ENCODE data around the gene TCP11L2.

TCP11L2 gene

DNA sequence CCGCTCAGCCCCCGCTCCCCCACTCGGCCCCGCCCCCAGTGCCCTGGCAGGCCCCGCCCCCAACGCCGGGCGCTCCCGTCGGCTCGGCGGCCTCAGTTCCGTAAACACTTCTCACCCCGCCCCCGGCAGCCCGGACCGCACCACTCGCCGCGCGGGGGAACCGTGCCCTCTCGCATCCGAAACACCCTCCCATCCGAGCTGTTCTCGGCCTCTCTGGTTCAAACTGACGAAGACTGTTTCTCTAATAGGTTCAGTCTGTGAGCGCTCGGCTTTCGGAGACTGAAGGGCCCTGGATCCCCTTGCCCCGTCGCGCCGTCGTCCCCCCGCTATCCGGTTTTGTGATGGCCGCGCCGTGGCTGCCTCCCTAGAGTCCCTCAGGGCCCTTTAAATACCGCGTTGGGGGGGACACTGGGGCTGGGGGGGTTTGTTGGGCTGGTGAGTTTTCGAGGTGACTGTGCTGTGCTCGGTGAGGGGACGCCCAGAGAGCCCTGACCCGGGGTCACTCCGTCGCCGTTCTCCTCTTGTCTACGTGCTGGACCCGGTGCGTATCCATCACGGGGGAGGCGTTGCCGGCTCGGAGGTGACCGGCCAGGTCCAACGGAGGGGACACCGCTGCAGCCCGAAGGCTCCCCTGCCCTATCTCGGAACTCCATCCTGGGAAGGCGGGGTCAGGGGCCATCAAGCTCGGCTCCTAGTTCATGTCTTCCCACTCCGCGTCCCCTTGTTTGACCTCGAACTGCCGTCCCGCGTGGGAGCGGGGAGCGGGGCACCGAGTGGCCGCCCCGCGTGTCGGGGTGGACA is at the start of gene TCP11L2:
TSS of gene TCP11L2 (plus strand) at position 333 of the 801 bp plus-strand sequence. CDS start 8,343 bp downstream, outside the sequence.
- peak; percentile 90 for DNase-seq

DNA sequence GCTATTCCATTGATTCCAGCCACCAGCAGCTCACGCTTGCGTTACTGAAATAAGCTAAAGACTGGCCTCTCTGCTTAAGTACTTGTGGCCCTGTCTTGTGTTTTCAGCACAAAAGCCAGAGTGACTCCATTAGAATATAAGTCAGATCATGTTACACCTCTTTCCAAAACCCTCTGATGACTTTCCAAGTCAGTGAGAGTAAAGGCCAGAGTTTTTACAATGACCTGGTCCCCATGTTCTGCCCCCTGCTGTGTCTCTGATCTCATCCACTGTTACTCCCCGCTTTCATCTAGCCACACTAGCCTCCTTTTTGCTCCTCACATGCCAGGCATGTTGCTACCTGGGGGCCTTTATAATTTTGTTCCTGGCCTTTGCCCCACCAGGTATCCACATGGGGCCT is 47.8 kb upstream of the TCP11L2 start:
- DNase-seq: no peak

GRCh38 chr12:106255493-106255892 is 47.0 kb upstream of the TCP11L2 start:
- DNase-seq: no peak

GRCh38 chr12:106255952-106256351 is 46.6 kb upstream of the TCP11L2 start:
- DNase-seq: no peak

DNA sequence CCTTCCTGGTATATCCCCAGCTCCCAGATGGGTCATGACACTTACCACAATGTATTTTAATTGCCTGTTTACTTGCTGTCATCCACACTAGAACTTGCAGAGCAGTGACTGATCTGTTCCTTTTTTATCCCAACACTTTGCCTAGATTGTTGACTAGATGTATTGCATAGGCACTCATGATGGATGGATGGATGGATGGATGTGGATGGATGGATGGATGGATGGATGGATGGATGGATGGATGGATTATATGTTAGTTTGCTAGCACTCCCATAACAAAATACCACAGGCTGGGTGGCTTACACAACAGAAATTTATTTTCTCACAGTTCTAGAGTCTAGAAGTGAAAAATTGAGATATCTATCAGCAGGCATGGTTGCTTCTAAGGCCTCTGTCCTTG is 46.0 kb upstream of the TCP11L2 start:
- no peak for DNase-seq

DNA sequence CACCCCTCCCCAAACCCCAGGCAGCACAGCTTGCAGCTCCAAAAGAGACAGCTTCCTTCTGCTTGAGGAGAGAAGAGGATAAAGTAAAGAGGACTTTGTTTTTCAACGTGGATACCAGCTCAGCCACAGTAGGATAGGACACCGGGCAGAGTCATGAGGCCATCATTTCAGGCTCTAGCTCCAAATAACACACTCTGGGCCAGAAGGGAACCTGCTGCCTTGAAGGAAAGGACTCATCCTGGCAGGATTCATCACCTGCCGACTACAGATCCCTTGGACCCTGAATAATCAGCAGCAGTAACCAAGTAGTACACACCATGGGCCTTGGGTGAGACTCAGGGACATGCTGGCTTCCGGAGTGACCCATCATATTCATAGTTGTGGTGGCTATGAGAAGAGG is 44.3 kb upstream of the TCP11L2 start:
- DNase-seq: no peak

- DNase-seq: no peak
Observed at GRCh38 chr12:106258935-106259334, 43.6 kb upstream of the TCP11L2 start.

- DNase-seq: no peak
Observed at GRCh38 chr12:106265116-106265515, 37.4 kb upstream of the TCP11L2 start.

GRCh38 chr12:106267535-106267934 is 35.0 kb upstream of the TCP11L2 start:
- no peak for DNase-seq

- no peak for DNase-seq
Observed at GRCh38 chr12:106269150-106269771, 33.3 kb upstream of the TCP11L2 start.

DNA sequence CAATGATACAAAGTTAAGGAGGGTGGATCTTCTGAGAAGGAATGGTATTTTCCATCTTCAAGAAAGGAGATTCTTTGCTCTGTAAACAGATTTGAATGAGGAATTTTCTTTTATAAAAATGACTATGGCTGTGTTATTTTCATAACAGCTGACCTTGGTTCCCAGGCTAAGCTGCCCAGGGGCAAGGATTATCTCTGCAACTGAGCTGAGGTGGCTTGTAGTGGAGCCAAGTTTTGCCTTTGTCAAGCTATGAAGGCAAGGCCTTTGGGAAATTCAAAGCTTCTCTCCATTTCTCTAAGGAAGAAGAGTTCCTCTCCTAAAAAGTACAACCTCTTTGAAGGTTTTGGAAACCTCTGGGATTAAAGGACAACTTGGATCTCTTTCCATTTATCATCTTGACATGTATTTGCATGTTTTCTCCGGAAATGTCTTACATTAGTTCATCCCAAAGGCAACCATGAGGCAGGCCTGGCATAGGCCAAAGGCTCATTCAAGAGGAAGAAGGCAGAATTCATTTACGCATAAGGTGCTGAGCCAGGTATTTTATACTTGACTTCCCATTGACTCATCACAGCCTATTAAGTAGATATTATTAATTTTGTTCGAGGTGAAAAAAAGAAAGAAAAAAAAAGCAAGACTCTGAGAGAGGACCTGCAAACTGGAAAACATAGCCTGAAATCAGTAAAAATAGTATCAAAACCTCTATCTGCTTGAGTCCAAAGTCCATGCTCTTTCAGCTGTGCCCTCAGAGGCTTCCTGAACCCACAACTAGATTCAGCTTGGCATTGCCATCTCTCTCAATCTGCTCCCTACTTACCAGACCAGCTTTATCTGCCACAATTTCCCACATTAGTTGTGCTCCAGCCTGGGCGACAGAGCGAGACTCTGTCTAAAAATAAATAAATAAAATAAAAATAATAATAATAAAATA is 30.7 kb upstream of the TCP11L2 start:
- no peak for DNase-seq

DNA sequence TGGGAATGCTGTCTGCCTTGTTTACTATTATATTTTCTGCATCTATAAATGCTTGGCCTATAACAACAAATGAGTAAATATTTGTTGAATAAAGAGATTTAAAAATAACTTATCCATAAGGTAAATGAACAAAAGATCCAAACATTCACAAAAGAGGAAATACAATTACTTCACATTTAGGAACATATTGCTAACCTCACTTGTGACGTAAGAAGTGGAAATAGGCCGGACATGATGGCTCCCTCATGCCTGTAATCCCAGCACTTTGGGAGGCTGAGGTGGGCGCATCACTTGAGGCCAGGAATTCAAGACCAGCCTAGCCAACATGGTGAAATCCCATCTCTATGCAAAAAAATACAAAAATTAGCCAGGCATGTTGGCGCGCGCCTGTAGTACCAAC is 29.0 kb upstream of the TCP11L2 start:
- DNase-seq: no peak

- DNase-seq: no peak
Observed at GRCh38 chr12:106274012-106274411, 28.5 kb upstream of the TCP11L2 start.

DNA sequence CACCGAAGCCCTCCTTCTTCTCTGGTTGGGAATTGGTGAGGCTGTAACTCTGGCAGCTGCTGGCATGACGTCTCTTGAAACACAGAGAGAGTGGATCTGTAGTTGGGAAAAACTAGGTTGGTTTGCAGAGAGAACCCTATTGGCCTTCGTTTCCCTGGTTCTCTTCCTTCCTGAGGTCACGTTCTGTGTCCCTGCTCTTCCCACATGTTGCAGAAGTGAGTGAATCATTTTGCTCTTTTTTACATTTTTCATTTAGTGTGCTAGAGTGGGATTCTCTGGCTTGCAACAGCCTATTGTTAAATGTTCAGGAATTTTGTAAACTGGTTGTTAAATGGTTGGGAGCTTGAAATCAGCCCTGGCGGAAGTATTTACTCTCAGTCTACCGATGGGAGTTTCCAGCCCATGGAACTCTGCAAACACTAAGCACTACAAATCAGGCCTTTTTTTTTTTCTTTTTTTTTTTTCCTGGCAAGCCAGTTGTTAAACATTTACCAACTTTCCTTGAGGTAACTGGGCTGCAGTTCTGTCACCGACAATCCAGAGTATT is 27.9 kb upstream of the TCP11L2 start:
- DNase-seq: no peak

DNA sequence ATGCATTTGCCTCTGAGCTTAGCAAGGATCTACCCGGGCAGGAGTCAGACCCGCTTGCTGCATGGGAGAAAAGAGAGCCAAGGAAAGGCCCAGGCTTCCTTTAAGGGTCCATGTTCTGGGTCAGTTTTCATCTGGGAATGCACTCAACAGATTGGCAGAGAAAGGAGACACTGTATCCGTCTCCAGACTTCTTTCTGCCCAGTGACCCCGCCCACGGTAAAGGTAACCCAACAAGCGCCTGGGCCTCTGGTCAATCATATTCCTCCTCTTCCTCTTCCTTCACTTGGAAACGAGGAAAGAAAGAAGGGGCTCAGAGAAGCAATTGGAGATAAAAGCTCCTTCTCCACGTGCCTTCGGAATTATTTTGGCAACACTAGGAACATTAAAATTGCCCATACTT is 27.1 kb upstream of the TCP11L2 start:
- no peak for DNase-seq

- DNase-seq: no peak
Observed at GRCh38 chr12:106276032-106276740, 26.3 kb upstream of the TCP11L2 start.

- DNase-seq: no peak
Observed at GRCh38 chr12:106280106-106280505, 22.4 kb upstream of the TCP11L2 start.

DNA sequence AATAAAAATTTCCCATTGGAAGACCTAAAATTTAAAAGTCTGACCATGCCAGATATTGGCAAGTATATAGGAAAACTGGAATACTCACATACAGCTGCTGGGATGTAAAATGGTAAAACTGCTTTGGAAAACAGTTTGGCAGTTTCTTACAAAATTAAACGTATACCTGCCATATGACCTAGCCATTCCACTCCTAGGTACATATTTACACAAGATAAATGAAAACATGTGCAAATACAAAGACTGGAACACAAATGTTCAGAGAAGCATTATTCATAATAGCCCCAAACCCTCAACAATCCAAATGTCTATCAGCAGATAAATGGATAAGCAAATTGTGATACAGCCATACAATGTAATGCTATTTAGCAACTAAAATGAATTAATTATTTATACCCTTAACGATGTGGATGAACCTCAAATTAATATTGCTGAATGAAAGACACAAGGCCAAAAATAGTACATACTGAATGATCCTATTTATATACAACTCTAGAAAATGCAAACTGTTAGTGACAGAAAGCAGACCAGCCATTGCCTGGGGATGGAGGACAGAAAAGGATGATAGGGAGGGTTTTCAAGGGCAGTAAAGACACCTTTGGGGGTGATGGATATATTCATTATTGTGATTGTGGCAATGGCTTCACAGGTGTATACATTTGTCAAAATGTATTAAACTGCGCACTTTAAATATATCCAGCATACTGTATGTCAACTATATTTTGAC is 21.3 kb upstream of the TCP11L2 start:
- DNase-seq: no peak

GRCh38 chr12:106281804-106282203 is 20.7 kb upstream of the TCP11L2 start:
- no peak for DNase-seq

DNA sequence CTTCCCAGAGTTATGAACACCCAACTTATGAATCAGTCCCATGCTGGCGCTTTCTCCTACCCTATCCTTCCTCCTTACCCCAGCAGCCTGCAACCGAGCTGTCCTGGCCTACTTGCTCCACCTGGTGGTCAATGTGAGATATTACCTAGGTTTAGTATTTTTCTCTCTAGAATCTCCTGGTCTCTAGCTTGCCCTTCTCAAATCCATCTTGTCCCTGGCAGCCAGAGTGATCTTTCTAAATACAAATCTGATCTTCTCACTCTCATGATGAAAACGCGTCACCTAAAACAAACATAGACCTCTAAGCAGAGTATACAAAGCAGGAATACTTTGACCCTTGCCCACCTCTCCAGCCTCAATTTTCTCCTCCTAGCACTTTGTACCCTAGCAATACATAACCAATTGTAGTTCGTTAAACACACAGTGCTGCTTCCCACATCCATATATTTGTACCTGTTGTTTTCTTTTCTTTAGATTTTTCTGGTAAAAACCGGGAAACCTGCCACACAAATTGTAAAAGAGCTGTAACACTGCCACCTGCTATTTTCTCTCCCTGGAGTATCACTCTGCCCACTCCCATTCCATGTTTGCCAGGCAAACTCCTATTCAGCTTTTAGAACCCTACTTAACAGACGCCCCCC is 20.0 kb upstream of the TCP11L2 start:
- peak; percentile 53 for DNase-seq

Measured in stimulated activated CD4-positive, alpha-beta T cell treated with anti-CD3 and anti-CD28 coated beads, Interleukin-4, amount 100 ng/mL, for 24 hours (primary cell).